OCI-LY7 (cell line): ENCODE measurements around the gene FOXP1. TPM values are rescaled to one million over a fixed set of nuclear protein-coding genes. Genes with fewer than 3 reads are reported as not detected.

Experiments used
- BruUV-seq: library from RNA; stranded (reverse); fragments of 400-500 nt; replicated peaks from 2 replicates; lab custom pipeline; 2021; lab: Mats Ljungman, UMichigan
- CTCF ChIA-PET: fragments of 300-600 bp; sonication (Branson Sonifier 250); formaldehyde crosslinking; loops from one replicate; lab custom pipeline; 2022; ENCODE audit warnings: antibody characterized with exemption; ENCODE audit not compliant: unreplicated experiment; lab: Charles Lee
- POLR2A ChIA-PET: fragments of 300-600 bp; sonication (Branson Sonifier 250); formaldehyde crosslinking; loops from one replicate; lab custom pipeline; 2022; ENCODE audit warnings: antibody characterized with exemption; lab: Charles Lee
- DNase-seq: peaks from one replicate; pipeline ENCODE4 v3.0.0-alpha.2; 2015; ENCODE audit warnings: low spot score
- H2AFZ ChIP-seq: fragments of 200-600 bp; sonication (generic), shearing (Covaris generic); 2 replicates; pipeline ENCODE4 v1.6.1; 2014; ENCODE audit warnings: mild to moderate bottlenecking, antibody characterized with exemption, low read length, moderate library complexity
- H3K27ac ChIP-seq: fragments of 200-600 bp; sonication (generic); 2 replicates; pipeline ENCODE4 v1.5.1; 2014; ENCODE audit warnings: mixed run types, low read depth, mild to moderate bottlenecking, moderate library complexity, low read length, inconsistent platforms; ENCODE audit not compliant: poor library complexity, severe bottlenecking
- H3K36me3 ChIP-seq: fragments of 200-600 bp; sonication (generic); 2 replicates; pipeline ENCODE4 v1.6.1; 2014; ENCODE audit warnings: mild to moderate bottlenecking, antibody characterized with exemption, low read length, moderate library complexity, mixed read lengths; ENCODE audit not compliant: insufficient read depth
- H3K4me1 ChIP-seq: fragments of 200-600 bp; sonication (generic); 2 replicates; pipeline ENCODE4 v1.5.1; 2014; ENCODE audit warnings: mild to moderate bottlenecking, low read length; ENCODE audit not compliant: insufficient read depth, poor library complexity, severe bottlenecking
- H3K4me2 ChIP-seq: fragments of 200-600 bp; sonication (generic); 2 replicates; pipeline ENCODE4 v1.6.1; 2014; ENCODE audit warnings: mild to moderate bottlenecking, low read length
- H3K4me3 ChIP-seq: fragments of 200-600 bp; sonication (generic); 2 replicates; pipeline ENCODE4 v1.5.1; 2014; ENCODE audit warnings: mild to moderate bottlenecking, low read depth, low read length; ENCODE audit not compliant: poor library complexity, severe bottlenecking
- H3K79me2 ChIP-seq: fragments of 200-600 bp; sonication (generic); 2 replicates; pipeline ENCODE4 v1.6.1; 2016; ENCODE audit warnings: low read depth, mild to moderate bottlenecking, low read length, moderate library complexity, mixed read lengths; ENCODE audit not compliant: insufficient read depth
- H3K9me2 ChIP-seq: fragments of 200-600 bp; sonication (generic); 2 replicates; pipeline ENCODE4 v1.6.1; 2016; ENCODE audit warnings: mild to moderate bottlenecking, low read length, mixed read lengths; ENCODE audit not compliant: insufficient read depth
- H3K9me3 ChIP-seq: fragments of 200-600 bp; sonication (generic); 2 replicates; pipeline ENCODE4 v1.6.1; 2014; ENCODE audit warnings: mild to moderate bottlenecking, mixed run types, low read length, mixed read lengths
- H4K20me1 ChIP-seq: fragments of 200-600 bp; sonication (generic); 2 replicates; pipeline ENCODE4 v1.6.1; 2014; ENCODE audit warnings: mild to moderate bottlenecking, antibody characterized with exemption, low read length, moderate library complexity, mixed read lengths; ENCODE audit not compliant: insufficient read depth
- CTCF ChIP-seq: fragments of 200-600 bp; sonication (generic); conservative IDR thresholded peaks from 2 replicates; pipeline ENCODE4 v1.5.1; 2014; ENCODE audit warnings: mild to moderate bottlenecking, antibody characterized with exemption, low read length, moderate library complexity, mixed read lengths
- EZH2phosphoT487 ChIP-seq: fragments of 200-600 bp; sonication (generic); IDR thresholded peaks from 2 replicates; pipeline ENCODE4 v1.6.1; 2018; ENCODE audit warnings: low read depth, borderline replicate concordance, mild to moderate bottlenecking, mixed run types, antibody characterized with exemption, low read length, moderate library complexity, mixed read lengths
- intact Hi-C: fragments of 100-400 bp; cut with micrococcal nuclease; formaldehyde crosslinking; loops from one replicate; pipeline ENCODE4 v1.10.0; 2022; ENCODE audit not compliant: unreplicated experiment
- total RNA-seq, 2 experiments: library from RNA; depleted of rRNA in 1 of 2; stranded (reverse); fragments of >200 nt in 1 of 2; shearing (Covaris generic) in 1 of 2; gene quantifications; 2 replicates each; pipeline ENCODE4 v1.2.3, GENCODE V29; 2014 to 2022

The FOXP1 gene
- total RNA-seq, 2 experiments from 2014 or later = 87.3 to 151 TPM

DNA sequence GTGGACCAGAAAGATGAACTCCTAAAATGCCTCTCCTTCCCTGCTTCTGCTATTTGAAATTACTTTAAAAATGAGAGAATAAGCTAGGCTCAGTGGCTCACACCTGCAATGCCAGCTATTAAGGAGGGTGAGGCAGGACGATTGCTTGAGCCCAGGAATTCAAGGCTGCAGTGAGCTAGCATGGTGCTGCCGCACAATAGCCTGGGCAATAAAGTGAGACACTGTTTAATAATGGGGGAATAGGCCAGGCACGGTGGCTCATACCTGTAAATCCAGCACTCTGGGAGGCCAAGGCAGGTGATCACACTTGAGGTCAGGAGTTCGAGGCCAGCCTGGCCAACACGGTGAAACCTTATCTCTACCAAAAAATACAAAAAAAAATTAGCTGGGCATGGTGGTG lies 271.1 kb downstream of the FOXP1 start:
- peaks cover 4% of the 10 kb centered on the region; the same call in 1 of the 2 replicates for H3K79me2 ChIP-seq
- POLR2A ChIA-PET = interaction anchor here (0.5 to 2.1 kb wide), 5 partner anchors 8 to 308 kb away, joined by 3 to 9 read pairs (median 3); no protein-coding TSS in a partner anchor
- no peak for TF ChIP-seq CTCF
- TF ChIP-seq EZH2phosphoT487 = no peak
- DNase-seq = no peak
- no peaks in the 10 kb centered on the region for H4K20me1 ChIP-seq
- no TSS peak for BruUV-seq
- H3K4me3 ChIP-seq = no peak overlapping the region
- H2AFZ ChIP-seq = no peak overlapping the region
- CTCF ChIA-PET = no interaction called here
- intact Hi-C loops = no loop called here
- no peaks in the 10 kb centered on the region for H3K9me2 ChIP-seq
- H3K27ac ChIP-seq = no peak overlapping the region
- no peak overlapping the region for H3K4me2 ChIP-seq
- no peaks in the 10 kb centered on the region for H3K9me3 ChIP-seq
- H3K4me1 ChIP-seq = peaks cover 3% of the 10 kb centered on the region
- no peaks in the 10 kb centered on the region for H3K36me3 ChIP-seq

GRCh38 chr3:71311661-71312046 lies 271.9 kb downstream of the FOXP1 start:
- CTCF ChIA-PET = no interaction called here
- peaks cover under 1% of the 10 kb centered on the region; the same call in 1 of the 2 replicates for H4K20me1 ChIP-seq

More at GRCh38 chr3:71311661-71312046, 271.9 kb downstream of the FOXP1 start:
- no peaks in the 10 kb centered on the region for H3K36me3 ChIP-seq
- H3K4me3 ChIP-seq = no peak overlapping the region
- POLR2A ChIA-PET = interaction anchor here (0.5 to 2.1 kb wide), 5 partner anchors 9 to 214 kb away, joined by 3 to 9 read pairs (median 4); no protein-coding TSS in a partner anchor
- no peak overlapping the region for H3K27ac ChIP-seq
- no peaks in the 10 kb centered on the region for H3K79me2 ChIP-seq
- no peaks in the 10 kb centered on the region for H3K4me1 ChIP-seq
- no peak overlapping the region for H2AFZ ChIP-seq
- intact Hi-C loops = no loop called here
- no peaks in the 10 kb centered on the region for H3K9me2 ChIP-seq
- no peaks in the 10 kb centered on the region for H3K9me3 ChIP-seq
- TF ChIP-seq EZH2phosphoT487 (no peak), CTCF (no peak)
- no peak for DNase-seq
- H3K4me2 ChIP-seq = no peak overlapping the region
- no TSS peak for BruUV-seq
